Choroid plexus epithelial cell (primary cell): ENCODE data around the gene FHL3.

ENCODE experiments used
- DNase-seq: peaks from one replicate; pipeline ENCODE4 v3.0.0-alpha.2; 2010; ENCODE audit warnings: low read depth
- H3K4me3 ChIP-seq: 2 replicates; pipeline ENCODE4 v1.5.1; 2011; ENCODE audit warnings: low read depth, mild to moderate bottlenecking, control low read depth, low read length, moderate library complexity
- CTCF ChIP-seq: conservative IDR thresholded peaks from 2 replicates; pipeline ENCODE4 v1.5.1; 2011; ENCODE audit warnings: low read depth, mild to moderate bottlenecking, control low read depth, inconsistent platforms, low read length, moderate library complexity

Gene FHL3

GRCh38 chr1:38005195-38006007 is at the start of gene FHL3:
TSS of gene FHL3 (minus strand) at chr1:38005514. CDS start at chr1:37999412, 6,102 bp downstream.
- peak; percentile 55 for DNase-seq
- H3K4me3 ChIP-seq = peak within 1 kb of the TSS; percentile 79
- TF ChIP-seq CTCF = no peak

- no peak for TF ChIP-seq CTCF
- DNase-seq = no peak
- no peak overlapping the region for H3K4me3 ChIP-seq
Measured at GRCh38 chr1:38053416-38054091, 48.2 kb upstream of the FHL3 start.

GRCh38 chr1:38052750-38053415 is 47.6 kb upstream of the FHL3 start:
- no peak for TF ChIP-seq CTCF
- H3K4me3 ChIP-seq = no peak overlapping the region
- DNase-seq = no peak

- H3K4me3 ChIP-seq = no peak overlapping the region
- DNase-seq = no peak
Measured at GRCh38 chr1:38051079-38051543, 45.8 kb upstream of the FHL3 start.

GRCh38 chr1:38050397-38051078 is 45.2 kb upstream of the FHL3 start:
- no peak for TF ChIP-seq CTCF
- H3K4me3 ChIP-seq = no peak overlapping the region
- no peak for DNase-seq

More at GRCh38 chr1:38051079-38051543, 45.8 kb upstream of the FHL3 start:
- TF ChIP-seq CTCF = no peak

- peak overlapping the region; percentile 53 for H3K4me3 ChIP-seq
- no peak for TF ChIP-seq CTCF
- no peak for DNase-seq
Measured at GRCh38 chr1:38047603-38048141, 42.4 kb upstream of the FHL3 start.
